NT2/D1 (cell line): Measurements from ENCODE around the gene TUB.

Experiments
- SUZ12 ChIP-seq: IDR thresholded peaks from 2 replicates; pipeline ENCODE4 v1.6.1; 2011; ENCODE audit not compliant: insufficient read length, insufficient read depth; ENCODE audit errors: extremely low read depth
- YY1 ChIP-seq: IDR thresholded peaks from 2 replicates; pipeline ENCODE4 v1.6.1; 2011; ENCODE audit not compliant: insufficient read length, insufficient read depth
- ZNF274 ChIP-seq: IDR thresholded peaks from 2 replicates; pipeline ENCODE4 v1.6.1; 2011; ENCODE audit warnings: mild to moderate bottlenecking, low read depth, low read length

GRCh38 chr11:8036986-8037385 is 44.0 kb upstream of the TUB start:
- TF ChIP-seq ZNF274 (no peak), YY1 (no peak), SUZ12 (no peak)
